ENCODE measurements around the gene HSD17B1. TPM values are rescaled to one million over a fixed set of nuclear protein-coding genes. Genes with fewer than 3 reads are reported as not detected.
A peak's percentile ranks its signal among the peaks of the same experiment; 100 is the strongest.

The HSD17B1 gene
- total RNA-seq, 1 donor from 2014 or later = 2.2 TPM

- Histone ChIP-seq H3K27ac (no peak overlapping the region), H3K4me3 (no peak overlapping the region), H3K9me3 (no peaks in the 10 kb centered on the region), H3K36me3 (peaks cover 13% of the 10 kb centered on the region), H3K4me1 (peaks cover 39% of the 10 kb centered on the region), H3K27me3 (ENCODE audit: low read depth) (no peaks in the 10 kb centered on the region)
- intact Hi-C loops (cut with DNase I) = no loop called here
- TF ChIP-seq CTCF (IDR thresholded peaks at IDR 0.05) = no peak
- ATAC-seq (no peak), DNase-seq (no peak)
These were observed 7.5 kb downstream of the HSD17B1 start for GRCh38 chr17:42560246-42560645.

GRCh38 chr17:42561897-42562387 is 9.2 kb downstream of the HSD17B1 start, which contains the start of gene COASY:
Gene COASY (plus strand): TSS chr17:42562148. CDS start chr17:42562623, 475 bp downstream.
- H3K27me3 ChIP-seq (ENCODE audit: low read depth) = no peaks in the 10 kb centered on the region
- TF ChIP-seq CTCF (IDR thresholded peaks at IDR 0.05) = no peak
- peaks cover 23% of the 10 kb centered on the region for H3K36me3 ChIP-seq
- H3K9me3 ChIP-seq = no peaks in the 10 kb centered on the region
- peaks cover 43% of the 10 kb centered on the region for H3K4me1 ChIP-seq
- H3K4me3 ChIP-seq = peak within 1 kb of the TSS; percentile 96
- peak; percentile 97 for DNase-seq
- H3K27ac ChIP-seq = peak within 1 kb of the TSS; percentile 73
- peak; percentile 89 for ATAC-seq
- intact Hi-C loops (cut with DNase I) = no loop called here

GRCh38 chr17:42562388-42563142 is 9.8 kb downstream of the HSD17B1 start:
- H3K4me3 ChIP-seq = peak overlapping the region; percentile 96
- H3K4me1 ChIP-seq = peaks cover 46% of the 10 kb centered on the region
- intact Hi-C loops (cut with DNase I) = no loop called here
- no peak for TF ChIP-seq CTCF (IDR thresholded peaks at IDR 0.05)
- peak overlapping the region; percentile 73 for H3K27ac ChIP-seq
- no peaks in the 10 kb centered on the region for H3K9me3 ChIP-seq
- peak in 1 of 2 donors; percentile 3 for ATAC-seq
- peaks cover 23% of the 10 kb centered on the region for H3K36me3 ChIP-seq
- H3K27me3 ChIP-seq (ENCODE audit: low read depth) = no peaks in the 10 kb centered on the region
- peak; percentile 61 for DNase-seq

GRCh38 chr17:42563143-42563509 is 10.4 kb downstream of the HSD17B1 start:
- intact Hi-C loops (cut with DNase I) = no loop called here
- H3K27ac ChIP-seq = peak overlapping the region; percentile 73
- H3K4me3 ChIP-seq = peak overlapping the region; percentile 96
- DNase-seq = no peak
- ATAC-seq = no peak
- H3K4me1 ChIP-seq = peaks cover 52% of the 10 kb centered on the region
- no peaks in the 10 kb centered on the region for H3K27me3 ChIP-seq (ENCODE audit: low read depth)
- H3K9me3 ChIP-seq = no peaks in the 10 kb centered on the region
- H3K36me3 ChIP-seq = peaks cover 23% of the 10 kb centered on the region
- TF ChIP-seq CTCF (IDR thresholded peaks at IDR 0.05) = no peak

- H3K36me3 ChIP-seq = peaks cover 27% of the 10 kb centered on the region
- no peaks in the 10 kb centered on the region for H3K9me3 ChIP-seq
- no peaks in the 10 kb centered on the region for H3K27me3 ChIP-seq (ENCODE audit: low read depth)
- TF ChIP-seq CTCF (IDR thresholded peaks at IDR 0.05) = no peak
- H3K4me1 ChIP-seq = peaks cover 56% of the 10 kb centered on the region
- H3K27ac ChIP-seq = no peak overlapping the region
- H3K4me3 ChIP-seq = peak overlapping the region; percentile 96
- intact Hi-C loops (cut with DNase I) = no loop called here
- ATAC-seq (no peak), DNase-seq (no peak)
These were observed 10.8 kb downstream of the HSD17B1 start for GRCh38 chr17:42563543-42563942.
